Transverse colon (tissue), 4 donors: ENCODE results near the gene TTLL9. TPM values are rescaled to one million over a fixed set of nuclear protein-coding genes. Genes with fewer than 3 reads are reported as not detected.

Source experiments
- DNase-seq: peaks from one replicate; pipeline ENCODE4 v3.0.0-alpha.2; 2019
- H3K27ac ChIP-seq, 4 donors: fragments of 200-600 bp; sonication (generic); 2 replicates each; pipeline ENCODE4 v1.5.1; 2016 to 2018; ENCODE audit warnings: inconsistent platforms in 4 of 4
- H3K27me3 ChIP-seq: fragments of 200-600 bp; sonication (generic); 2 replicates; pipeline ENCODE4 v1.5.1; 2017; ENCODE audit warnings: inconsistent platforms
- H3K36me3 ChIP-seq, 4 donors: fragments of 200-600 bp; sonication (generic); 2 replicates each; pipeline ENCODE4 v1.5.1; 2017 to 2019; ENCODE audit warnings: inconsistent platforms in 4 of 4
- H3K4me1 ChIP-seq, 4 donors: fragments of 200-600 bp; sonication (generic); 2 replicates each; pipeline ENCODE4 v1.5.1; 2017 to 2020; ENCODE audit warnings: inconsistent platforms in 4 of 4
- H3K4me3 ChIP-seq, 4 donors: fragments of 200-600 bp; sonication (generic); 1 replicate in 1 of 4; 2 replicates in 3 of 4; pipeline versions ENCODE4 v1.5.1 to v1.6.1; 2017 to 2019; ENCODE audit warnings: inconsistent platforms in 4 of 4
- H3K9me3 ChIP-seq, 2 donors: fragments of 200-600 bp; sonication (generic); 2 replicates each; pipeline ENCODE4 v1.5.1; 2017 to 2019; ENCODE audit warnings: inconsistent platforms in 2 of 2
- EP300 ChIP-seq: sonication (generic); formaldehyde crosslinking; IDR thresholded peaks from one replicate; pipeline ENCODE4 v1.6.1; 2017; ENCODE audit warnings: antibody characterized with exemption, low read depth
- POLR2A ChIP-seq: fragments of 450-650 bp; IDR thresholded peaks from one replicate; pipeline ENCODE4 v1.6.1; 2016; ENCODE audit warnings: antibody characterized with exemption, mild to moderate bottlenecking, moderate library complexity
- POLR2AphosphoS5 ChIP-seq, 3 donors: sonication (generic); formaldehyde crosslinking; IDR thresholded peaks; one replicate each; pipeline ENCODE4 v1.6.1; 2016; ENCODE audit warnings: antibody characterized with exemption in 3 of 3
- WGBS, 2 donors: methylation state at CpG; one replicate each; pipeline ENCODE4 v1.1.5; 2018; ENCODE audit warnings: low coverage in 1 of 2; 5-methylcytosine and 5-hydroxymethylcytosine counted together
- in situ Hi-C, 4 donors: fragments of 200-750 bp; cut with MboI; loops; one replicate each; pipeline versions ENCODE4 v1.15.0 to v1.15.1; 2017; ENCODE audit warnings: low sequenced_read_pairs in 3 of 4, low pct_ligation_motif_present in 1 of 4, low pct_unique_long_range_greater_than_20kb in 1 of 4
- intact Hi-C: fragments of 100-400 bp; cut with DNase I; formaldehyde crosslinking; loops from one replicate; pipeline ENCODE4 v1.15.1; 2023; ENCODE audit warnings: low total_unique reads
- total RNA-seq, 4 donors: library from RNA; depleted of rRNA; stranded (reverse); fragments of >200 nt; gene quantifications; one replicate each; pipeline ENCODE4 v1.1.0, GENCODE V29; 2016
- TF ChIP-seq, protein P1 (sequence below), 5 experiments: fragments of 200-600 bp in 3 of 5; fragments of 450-650 bp in 2 of 5; sonication (generic) in 3 of 5; IDR thresholded peaks; 1 replicate in 2 of 5; 2 replicates in 3 of 5; pipeline ENCODE4 v1.5.1; 2016 to 2017; ENCODE audit warnings: antibody characterized with exemption in 5 of 5, inconsistent platforms in 3 of 5, mild to moderate bottlenecking in 2 of 5, moderate library complexity in 1 of 5

TTLL9 gene
- total RNA-seq, 4 donors from 2014 or later = not detected

DNA sequence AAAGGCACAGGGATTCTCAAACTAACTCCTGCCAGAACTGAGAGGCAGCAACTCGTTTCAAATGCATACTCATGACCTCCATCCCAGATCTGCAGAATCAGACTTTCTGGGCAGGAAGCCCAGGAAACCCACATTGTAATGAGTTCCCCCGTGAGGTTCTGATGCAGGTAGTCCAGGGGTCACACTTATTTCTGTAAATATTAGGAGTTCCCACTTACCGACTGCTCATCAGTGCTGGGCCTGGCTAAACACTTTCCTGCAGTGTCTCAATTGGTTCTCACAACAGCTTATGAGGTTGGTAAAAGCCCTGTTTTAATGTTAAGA, 11.7 kb upstream of the TTLL9 start:
- Histone ChIP-seq H3K27me3 (peaks cover 41% of the 10 kb centered on the region), H3K4me3 (no peak overlapping the region), H3K4me1 (peaks cover 10 to 19% (median 14%) of the 10 kb centered on the region in 4 donors), H3K27ac (no peak overlapping the region), H3K9me3 (no peaks in the 10 kb centered on the region), H3K36me3 (no peaks in the 10 kb centered on the region)
- DNase-seq = no peak
- in situ Hi-C loops = loop anchor here in 1 of 4 donors (10.0 kb wide), 1 partner anchor 106 kb away; the partner anchor contains the start of gene XKR7
- intact Hi-C loops = loop anchor here (2.0 kb wide), 1 partner anchor 94 kb away; the partner anchor contains the start of gene PDRG1
- 22% methylated on average over 3 of the region's 3 CpGs; no CpG with 5 or more reads in 1 of the 2 donors for WGBS, 2 donors
- no peak for TF ChIP-seq EP300
- TF ChIP-seq POLR2AphosphoS5 (IDR thresholded peaks at IDR 0.05) = no peak
- no peak for TF ChIP-seq POLR2A
- TF ChIP-seq, protein P1, sequence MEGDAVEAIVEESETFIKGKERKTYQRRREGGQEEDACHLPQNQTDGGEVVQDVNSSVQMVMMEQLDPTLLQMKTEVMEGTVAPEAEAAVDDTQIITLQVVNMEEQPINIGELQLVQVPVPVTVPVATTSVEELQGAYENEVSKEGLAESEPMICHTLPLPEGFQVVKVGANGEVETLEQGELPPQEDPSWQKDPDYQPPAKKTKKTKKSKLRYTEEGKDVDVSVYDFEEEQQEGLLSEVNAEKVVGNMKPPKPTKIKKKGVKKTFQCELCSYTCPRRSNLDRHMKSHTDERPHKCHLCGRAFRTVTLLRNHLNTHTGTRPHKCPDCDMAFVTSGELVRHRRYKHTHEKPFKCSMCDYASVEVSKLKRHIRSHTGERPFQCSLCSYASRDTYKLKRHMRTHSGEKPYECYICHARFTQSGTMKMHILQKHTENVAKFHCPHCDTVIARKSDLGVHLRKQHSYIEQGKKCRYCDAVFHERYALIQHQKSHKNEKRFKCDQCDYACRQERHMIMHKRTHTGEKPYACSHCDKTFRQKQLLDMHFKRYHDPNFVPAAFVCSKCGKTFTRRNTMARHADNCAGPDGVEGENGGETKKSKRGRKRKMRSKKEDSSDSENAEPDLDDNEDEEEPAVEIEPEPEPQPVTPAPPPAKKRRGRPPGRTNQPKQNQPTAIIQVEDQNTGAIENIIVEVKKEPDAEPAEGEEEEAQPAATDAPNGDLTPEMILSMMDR (IDR thresholded peaks at IDR 0.05) = no peak

DNA sequence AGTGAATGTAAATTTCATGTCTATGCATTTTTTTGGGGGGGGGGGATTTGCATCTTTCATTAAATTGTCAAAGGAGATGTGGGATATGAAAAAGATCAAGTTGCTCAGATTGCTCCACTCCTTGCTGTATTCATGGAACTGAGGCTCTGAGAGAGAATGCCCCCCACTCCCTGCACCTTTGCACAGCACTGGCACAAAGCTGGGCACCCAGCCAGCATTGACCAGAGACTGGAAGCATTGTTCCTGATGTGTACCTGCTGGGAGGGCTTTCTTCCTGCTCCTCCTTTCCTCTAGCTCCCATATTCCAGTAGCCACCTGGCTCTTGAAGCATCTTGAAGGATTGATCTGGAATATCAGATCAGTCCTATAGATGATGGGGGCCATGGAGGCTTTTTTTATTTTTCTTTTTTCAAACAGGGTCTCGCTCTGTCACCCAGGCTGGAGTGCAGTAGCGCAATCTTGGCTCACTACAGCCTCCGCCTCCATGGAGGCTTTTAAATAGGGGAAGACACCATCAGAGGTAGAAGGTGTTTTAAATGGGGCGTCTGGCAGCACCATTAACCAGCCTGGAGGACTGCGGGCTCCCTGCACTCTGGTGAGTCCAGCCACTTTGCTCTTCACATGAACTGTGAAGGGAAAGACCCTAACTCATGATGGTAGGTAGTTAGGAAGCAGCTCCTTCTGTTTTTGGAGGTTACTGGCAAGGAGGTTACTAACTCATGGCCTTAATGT, 11.0 kb upstream of the TTLL9 start:
- TF ChIP-seq EP300 (no peak), POLR2AphosphoS5 (IDR thresholded peaks at IDR 0.05) (no peak), POLR2A (no peak)
- TF ChIP-seq, protein P1 (IDR thresholded peaks at IDR 0.05) = no peak
- Histone ChIP-seq H3K4me1 (peaks cover 10 to 19% (median 14%) of the 10 kb centered on the region in 4 donors), H3K9me3 (no peaks in the 10 kb centered on the region), H3K36me3 (no peaks in the 10 kb centered on the region), H3K27me3 (peaks cover 41% of the 10 kb centered on the region), H3K27ac (no peak overlapping the region), H3K4me3 (no peak overlapping the region)
- 91% methylated on average over 5 of the region's 5 CpGs; no CpG with 5 or more reads in 1 of the 2 donors for WGBS, 2 donors
- intact Hi-C loops = loop anchor here (2.0 kb wide), 1 partner anchor 93 kb away; the partner anchor contains the start of gene PDRG1
- in situ Hi-C loops = loop anchor here in 1 of 4 donors (10.0 kb wide), 1 partner anchor 105 kb away; the partner anchor contains the start of gene XKR7
- DNase-seq = no peak

DNA sequence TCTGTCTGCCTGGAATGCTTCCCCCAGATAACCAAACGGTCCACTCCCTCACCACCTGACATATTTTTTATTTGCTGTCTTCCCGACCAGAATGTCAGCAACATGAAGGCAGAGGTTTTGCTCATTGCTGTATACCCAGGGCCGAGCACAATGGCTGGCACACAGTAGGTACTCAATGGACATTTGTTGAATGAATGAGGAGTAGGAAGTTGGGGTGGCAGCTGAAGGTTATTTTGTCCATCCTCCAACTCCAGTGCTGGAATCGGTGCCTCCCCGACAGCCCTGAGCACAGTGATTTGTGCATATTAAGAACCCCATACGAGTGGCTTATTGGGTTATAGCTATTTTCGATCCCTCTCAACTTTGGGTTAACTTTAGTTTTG, 10.4 kb upstream of the TTLL9 start:
- no peaks in the 10 kb centered on the region for H3K9me3 ChIP-seq
- intact Hi-C loops (loop anchor here (2.0 kb wide), 1 partner anchor 93 kb away; the partner anchor contains the start of gene PDRG1), in situ Hi-C loops (loop anchor here in 1 of 4 donors (10.0 kb wide), 1 partner anchor 105 kb away; the partner anchor contains the start of gene XKR7)

More for the DNA sequence above, 10.4 kb upstream of the TTLL9 start:
- Histone ChIP-seq H3K27me3 (peaks cover 41% of the 10 kb centered on the region), H3K36me3 (no peaks in the 10 kb centered on the region), H3K4me3 (no peak overlapping the region), H3K4me1 (peaks cover 10 to 19% (median 14%) of the 10 kb centered on the region in 4 donors), H3K27ac (no peak overlapping the region)
- WGBS, 2 donors = 40 to 41% methylated on average over 1 to 7 of the region's 7 CpGs
- DNase-seq = no peak
- TF ChIP-seq EP300 (no peak), POLR2A (no peak), POLR2AphosphoS5 (IDR thresholded peaks at IDR 0.05) (no peak)
- TF ChIP-seq, protein P1 (IDR thresholded peaks at IDR 0.05) = no peak
